K562 (cell line): ENCODE results near the gene TCEAL9. TPM values are rescaled to one million over a fixed set of nuclear protein-coding genes. Genes with fewer than 3 reads are reported as not detected.

ENCODE experiments used
- ATF7 ChIP-seq: fragments of 450-650 bp; IDR thresholded peaks from 2 replicates; pipeline ENCODE4 v1.7.1; 2014; ENCODE audit warnings: mild to moderate bottlenecking, moderate library complexity
- HDGF ChIP-seq: fragments of 450-650 bp; IDR thresholded peaks from 2 replicates; pipeline ENCODE4 v1.6.1; 2016
- IFI16 ChIP-seq: fragments of 250-450 bp; sonication (Bioruptor Pico); IDR thresholded peaks from 2 replicates; pipeline ENCODE4 v2.1.2; 2022; ENCODE audit warnings: mild to moderate bottlenecking, inconsistent platforms
- ILK ChIP-seq: fragments of 450-650 bp; IDR thresholded peaks from 2 replicates; pipeline ENCODE4 v1.6.1; 2016; ENCODE audit warnings: missing genetic modification characterization, low read depth, mild to moderate bottlenecking, missing compliant biosample characterization, moderate library complexity, borderline replicate concordance
- NCOA4 ChIP-seq: fragments of 450-650 bp; IDR thresholded peaks from 2 replicates; pipeline ENCODE4 v1.6.1; 2018; ENCODE audit warnings: mild to moderate bottlenecking; ENCODE audit not compliant: partially characterized antibody
- NFE2 ChIP-seq: IDR thresholded peaks from 2 replicates; pipeline ENCODE4 v1.6.1; 2014; ENCODE audit warnings: antibody characterized with exemption, low read depth
- PKNOX1 ChIP-seq: fragments of 450-650 bp; IDR thresholded peaks from 2 replicates; pipeline ENCODE4 v1.6.1; 2016
- PRDM10 ChIP-seq: fragments of 450-650 bp; IDR thresholded peaks from 2 replicates; pipeline ENCODE4 v1.6.1; 2018; ENCODE audit not compliant: partially characterized antibody
- PYGO2 ChIP-seq: fragments of 450-650 bp; IDR thresholded peaks from 2 replicates; pipeline ENCODE4 v1.6.1; 2016; ENCODE audit warnings: mild to moderate bottlenecking, missing genetic modification characterization, moderate library complexity, missing compliant biosample characterization
- SIN3A ChIP-seq, 2 experiments: fragments of 150-350 bp in 1 of 2; IDR thresholded peaks; 2 replicates each; pipeline ENCODE4 v1.6.1; 2011 to 2016; ENCODE audit warnings: borderline replicate concordance in 2 of 2, low read depth in 2 of 2, low read length in 2 of 2, mild to moderate bottlenecking in 2 of 2, moderate library complexity in 2 of 2; ENCODE audit not compliant: control insufficient read depth in 1 of 2
- SMARCE1 ChIP-seq: fragments of 450-650 bp; IDR thresholded peaks from 2 replicates; pipeline ENCODE4 v1.7.1; 2016; ENCODE audit warnings: mild to moderate bottlenecking
- TAL1 ChIP-seq: fragments of 450-650 bp; IDR thresholded peaks from 2 replicates; pipeline ENCODE4 v1.6.1; 2016; ENCODE audit warnings: mild to moderate bottlenecking
- TCF3 ChIP-seq: sonication (generic); formaldehyde crosslinking; IDR thresholded peaks from 2 replicates; pipeline ENCODE4 v1.4.0; 2020; ENCODE audit warnings: mild to moderate bottlenecking, missing genetic modification reagents
- ZC3H4 ChIP-seq: sonication (generic); formaldehyde crosslinking; IDR thresholded peaks from 2 replicates; pipeline ENCODE4 v1.9.0; 2021; ENCODE audit warnings: missing genetic modification reagents, borderline replicate concordance
- ZNF316 ChIP-seq: fragments of 450-650 bp; IDR thresholded peaks from 2 replicates; pipeline ENCODE4 v1.6.1; 2016
- polyA plus RNA-seq, 8 experiments: library from polyadenylated mRNA; depleted of rRNA in 4 of 8; stranded (reverse) in 5 of 8; unstranded in 3 of 8; fragments of >200 nt; fragmentation: Nextera tagmentation in 2 of 8; fragmentation: Illumina TruSeq in 1 of 8; extraction: Ambion mirVana in 2 of 8; extraction: Trizol in 1 of 8; gene quantifications; 2 replicates each; pipeline versions ENCODE4 v1.2.1 to v1.2.3, GENCODE V29; 2011 to 2014; ENCODE audit warnings: inconsistent platforms in 1 of 8, missing spikeins in 1 of 8
- total RNA-seq, 7 experiments: library from RNA; depleted of rRNA in 6 of 7; stranded (reverse); fragments of >200 nt in 6 of 7; fragmentation: Illumina TruSeq in 2 of 7; extraction: Trizol in 2 of 7; gene quantifications; 2 replicates each; pipeline versions ENCODE4 v1.2.1 to v1.2.3, GENCODE V29; 2011 to 2021; ENCODE audit warnings: low replicate concordance in 1 of 7
- TF ChIP-seq, protein P1 (sequence below): fragments of 200-400 bp; formaldehyde crosslinking; IDR thresholded peaks from 2 replicates; pipeline ENCODE4 v1.6.1; 2017; ENCODE audit warnings: mild to moderate bottlenecking, low read depth, low read length, moderate library complexity
- TF ChIP-seq, protein P2 (sequence below), 3 experiments: IDR thresholded peaks in 2 of 3; conservative IDR thresholded peaks in 1 of 3; 2 replicates each; pipeline ENCODE4 v1.5.1; 2011 to 2012; ENCODE audit warnings: low read length in 3 of 3, mild to moderate bottlenecking in 3 of 3, control low read depth in 2 of 3, improper control_type of control experiment in 1 of 3, inconsistent platforms in 1 of 3, low read depth in 1 of 3, mixed read lengths in 1 of 3, moderate library complexity in 1 of 3; ENCODE audit not compliant: insufficient read depth in 2 of 3

Gene TCEAL9
- total and polyA plus RNA-seq, 9 of the 15 experiments (the other 6 are each of a cell fraction or from before 2014, with no cell fraction given): 16.2 to 106 (median 69.6) TPM

DNA sequence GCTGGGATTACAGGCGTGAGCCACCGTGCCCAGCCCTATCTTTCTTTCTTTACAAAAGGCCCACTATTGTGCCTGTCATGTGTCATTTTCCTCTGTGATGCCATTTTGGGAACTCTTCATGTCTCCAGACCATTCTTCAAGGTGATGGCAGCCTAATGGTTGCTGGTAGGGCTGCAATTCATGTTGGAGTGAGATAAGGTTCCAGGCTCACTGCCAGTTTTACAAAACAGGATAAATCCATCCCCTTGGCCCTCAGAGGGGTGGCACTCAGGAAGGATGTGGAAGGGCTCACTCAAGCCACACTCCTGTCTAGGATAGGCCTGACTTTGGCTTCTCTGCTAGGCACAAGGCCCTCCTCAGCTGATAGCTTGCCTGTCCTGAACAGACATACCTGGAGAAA lies 3.8 kb downstream of the TCEAL9 start (continued):
- TF ChIP-seq PRDM10 (peak; percentile 96), ILK (tag) (no peak), NFE2 (no peak), ZC3H4 (CRISPR knock-in tag) (no peak), IFI16 (CRISPR knock-in tag) (no peak), PKNOX1 (no peak), TAL1 (peak; percentile 44), ATF7 (peak; percentile 46; the same call in 1 of the 2 replicates), ZNF316 (no peak), PYGO2 (tag) (no peak), HDGF (no peak), TCF3 (peak; percentile 60), SMARCE1 (peak; percentile 42; the same call in 1 of the 2 replicates), SIN3A (IDR thresholded peaks at IDR 0.05; ENCODE audit: borderline replicate concordance in 2 of 2, control insufficient read depth in 1 of 2, low read depth in 2 of 2, low read length in 2 of 2) (no peak), NCOA4 (no peak)
- TF ChIP-seq, protein P1, sequence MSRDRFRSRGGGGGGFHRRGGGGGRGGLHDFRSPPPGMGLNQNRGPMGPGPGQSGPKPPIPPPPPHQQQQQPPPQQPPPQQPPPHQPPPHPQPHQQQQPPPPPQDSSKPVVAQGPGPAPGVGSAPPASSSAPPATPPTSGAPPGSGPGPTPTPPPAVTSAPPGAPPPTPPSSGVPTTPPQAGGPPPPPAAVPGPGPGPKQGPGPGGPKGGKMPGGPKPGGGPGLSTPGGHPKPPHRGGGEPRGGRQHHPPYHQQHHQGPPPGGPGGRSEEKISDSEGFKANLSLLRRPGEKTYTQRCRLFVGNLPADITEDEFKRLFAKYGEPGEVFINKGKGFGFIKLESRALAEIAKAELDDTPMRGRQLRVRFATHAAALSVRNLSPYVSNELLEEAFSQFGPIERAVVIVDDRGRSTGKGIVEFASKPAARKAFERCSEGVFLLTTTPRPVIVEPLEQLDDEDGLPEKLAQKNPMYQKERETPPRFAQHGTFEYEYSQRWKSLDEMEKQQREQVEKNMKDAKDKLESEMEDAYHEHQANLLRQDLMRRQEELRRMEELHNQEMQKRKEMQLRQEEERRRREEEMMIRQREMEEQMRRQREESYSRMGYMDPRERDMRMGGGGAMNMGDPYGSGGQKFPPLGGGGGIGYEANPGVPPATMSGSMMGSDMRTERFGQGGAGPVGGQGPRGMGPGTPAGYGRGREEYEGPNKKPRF: no peak
- TF ChIP-seq, protein P2, sequence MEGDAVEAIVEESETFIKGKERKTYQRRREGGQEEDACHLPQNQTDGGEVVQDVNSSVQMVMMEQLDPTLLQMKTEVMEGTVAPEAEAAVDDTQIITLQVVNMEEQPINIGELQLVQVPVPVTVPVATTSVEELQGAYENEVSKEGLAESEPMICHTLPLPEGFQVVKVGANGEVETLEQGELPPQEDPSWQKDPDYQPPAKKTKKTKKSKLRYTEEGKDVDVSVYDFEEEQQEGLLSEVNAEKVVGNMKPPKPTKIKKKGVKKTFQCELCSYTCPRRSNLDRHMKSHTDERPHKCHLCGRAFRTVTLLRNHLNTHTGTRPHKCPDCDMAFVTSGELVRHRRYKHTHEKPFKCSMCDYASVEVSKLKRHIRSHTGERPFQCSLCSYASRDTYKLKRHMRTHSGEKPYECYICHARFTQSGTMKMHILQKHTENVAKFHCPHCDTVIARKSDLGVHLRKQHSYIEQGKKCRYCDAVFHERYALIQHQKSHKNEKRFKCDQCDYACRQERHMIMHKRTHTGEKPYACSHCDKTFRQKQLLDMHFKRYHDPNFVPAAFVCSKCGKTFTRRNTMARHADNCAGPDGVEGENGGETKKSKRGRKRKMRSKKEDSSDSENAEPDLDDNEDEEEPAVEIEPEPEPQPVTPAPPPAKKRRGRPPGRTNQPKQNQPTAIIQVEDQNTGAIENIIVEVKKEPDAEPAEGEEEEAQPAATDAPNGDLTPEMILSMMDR (IDR thresholded peaks at IDR 0.05 in 2 of 3, conservative IDR thresholded peaks at IDR 0.05 in 1 of 3; ENCODE audit: insufficient read depth in 2 of 3, low read depth in 1 of 3, low read length in 3 of 3): no peak
- TF ChIP-seq, all 486 proteins: peak for 23
